Effector CD4-positive, alpha-beta T cell (primary cell): ENCODE results near the gene DOCK1.
"Not testable (repeated sequence)": the region's sequence is repeated elsewhere in the genome, so short reads cannot be mapped to it uniquely, and the experiment has no call there.

Source experiments
- DNase-seq: peaks from one replicate; pipeline ENCODE4 v3.0.0-alpha.2; 2020

Gene DOCK1

DNA sequence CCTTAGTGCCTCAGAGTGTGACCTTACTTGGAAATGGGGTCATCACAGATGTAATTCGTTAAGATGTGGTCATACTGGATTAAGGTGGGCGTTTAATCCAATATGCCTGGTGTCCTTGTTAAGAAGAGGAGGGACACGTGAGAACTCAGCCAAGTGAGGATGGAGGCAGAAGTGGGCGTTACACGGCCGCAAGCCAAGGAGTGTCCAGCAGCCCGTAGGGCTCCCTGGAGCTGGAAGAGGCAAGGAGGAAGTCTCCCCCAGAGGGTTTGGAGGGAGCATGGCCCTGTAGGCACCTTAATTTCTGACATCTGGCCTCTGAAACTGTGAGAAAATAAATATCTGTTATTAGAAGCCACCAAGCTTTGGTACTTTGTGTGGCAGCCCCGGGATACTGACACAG, 21.3 kb downstream of the DOCK1 start:
- DNase-seq: no peak

DNA sequence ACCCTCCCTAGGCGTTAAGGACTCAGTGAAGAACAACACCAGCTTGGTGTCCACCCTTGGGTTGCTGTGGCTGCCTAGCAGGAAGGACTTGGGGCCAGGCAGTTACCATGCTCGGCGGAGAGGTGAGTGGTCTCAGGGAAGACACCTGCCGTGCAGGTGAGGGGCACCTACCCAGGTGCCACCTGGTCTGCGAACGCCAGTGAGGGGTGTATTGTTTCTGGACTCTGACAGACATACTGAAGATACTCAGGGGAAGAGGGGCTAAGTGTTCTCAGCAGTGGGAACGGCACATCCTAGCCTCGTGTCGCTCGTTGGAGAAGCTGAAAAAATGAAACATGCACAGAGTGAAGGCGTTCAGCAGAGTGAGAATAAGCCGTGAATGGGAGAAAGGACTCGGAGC, 22.6 kb downstream of the DOCK1 start:
- DNase-seq: no peak

DNA sequence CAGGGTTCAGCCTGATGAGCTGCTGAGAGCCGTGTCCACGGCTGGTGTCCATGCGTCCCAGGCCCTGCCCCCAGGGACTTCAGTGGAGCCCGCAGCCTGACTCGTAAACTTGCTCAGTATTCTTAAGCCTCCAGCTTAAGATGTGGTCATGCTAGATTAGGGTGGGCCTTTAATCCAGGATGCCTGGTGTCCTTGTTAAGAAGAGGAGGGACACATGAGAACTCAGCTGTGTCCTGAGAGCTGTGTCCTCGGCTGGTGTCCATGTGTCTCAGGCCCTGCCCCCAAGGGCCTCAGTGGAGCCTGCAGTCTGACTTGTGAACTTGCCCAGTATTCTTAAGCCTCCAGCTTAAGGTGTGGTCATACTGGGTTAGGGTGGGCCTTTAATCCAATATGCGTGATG, 23.0 kb downstream of the DOCK1 start:
- DNase-seq: no peak

DNA sequence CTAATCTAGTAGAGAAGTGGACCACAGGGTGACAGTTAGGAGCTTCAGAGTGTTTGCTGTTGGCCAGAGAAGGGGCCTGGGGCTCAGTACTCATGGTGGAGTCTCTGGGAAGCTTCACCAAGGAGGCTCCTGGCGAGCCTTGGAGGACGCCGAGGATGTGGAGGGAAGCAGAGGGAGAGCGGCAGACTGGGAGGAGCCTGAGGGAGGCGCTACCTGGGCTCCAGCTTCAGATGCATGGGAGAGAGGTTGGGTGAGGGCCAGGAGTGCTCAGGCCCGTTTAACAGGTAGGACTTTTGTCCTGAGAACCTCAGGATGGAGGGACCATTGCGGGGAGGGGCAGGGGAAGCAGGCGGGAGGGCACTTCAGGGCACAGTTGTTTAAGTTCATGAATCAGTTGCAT, 24.2 kb downstream of the DOCK1 start:
- DNase-seq: no peak

DNA sequence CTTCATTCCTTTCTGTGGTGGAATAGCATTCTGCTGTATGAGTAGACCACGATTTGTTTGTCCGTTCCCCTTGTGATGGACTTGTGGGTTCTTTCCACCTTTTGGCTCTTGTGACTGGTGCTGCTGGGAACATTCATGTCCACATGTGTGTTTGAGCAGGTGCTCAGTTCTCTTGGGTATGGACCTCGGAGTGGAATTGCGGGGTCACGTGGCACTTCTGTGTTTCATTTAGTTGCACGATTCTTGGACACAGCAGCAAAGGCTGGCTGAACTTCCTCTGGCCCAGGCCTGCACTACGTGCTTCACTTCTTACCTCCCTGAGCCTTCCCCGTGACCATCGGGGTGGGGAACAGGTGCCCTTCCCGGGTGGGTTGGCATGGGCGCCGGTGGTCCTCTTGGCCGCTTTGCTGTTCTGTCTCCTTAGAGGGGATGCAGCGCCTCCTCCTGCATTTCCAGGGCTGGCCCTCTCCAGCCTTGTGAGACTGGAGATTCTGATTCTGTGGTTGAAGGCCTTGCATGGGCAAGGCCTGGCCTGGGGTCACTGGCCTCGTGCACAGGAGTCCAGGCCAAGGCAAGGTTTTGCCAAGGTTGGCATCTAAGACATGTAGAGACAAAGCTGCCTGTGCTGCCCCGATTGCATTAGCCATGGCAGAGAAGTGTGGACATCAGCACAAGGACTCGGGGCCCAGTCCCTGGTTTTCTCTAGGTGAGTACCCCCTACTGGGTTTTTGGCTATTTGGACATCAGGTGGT, 25.1 kb downstream of the DOCK1 start:
- no peak for DNase-seq

DNA sequence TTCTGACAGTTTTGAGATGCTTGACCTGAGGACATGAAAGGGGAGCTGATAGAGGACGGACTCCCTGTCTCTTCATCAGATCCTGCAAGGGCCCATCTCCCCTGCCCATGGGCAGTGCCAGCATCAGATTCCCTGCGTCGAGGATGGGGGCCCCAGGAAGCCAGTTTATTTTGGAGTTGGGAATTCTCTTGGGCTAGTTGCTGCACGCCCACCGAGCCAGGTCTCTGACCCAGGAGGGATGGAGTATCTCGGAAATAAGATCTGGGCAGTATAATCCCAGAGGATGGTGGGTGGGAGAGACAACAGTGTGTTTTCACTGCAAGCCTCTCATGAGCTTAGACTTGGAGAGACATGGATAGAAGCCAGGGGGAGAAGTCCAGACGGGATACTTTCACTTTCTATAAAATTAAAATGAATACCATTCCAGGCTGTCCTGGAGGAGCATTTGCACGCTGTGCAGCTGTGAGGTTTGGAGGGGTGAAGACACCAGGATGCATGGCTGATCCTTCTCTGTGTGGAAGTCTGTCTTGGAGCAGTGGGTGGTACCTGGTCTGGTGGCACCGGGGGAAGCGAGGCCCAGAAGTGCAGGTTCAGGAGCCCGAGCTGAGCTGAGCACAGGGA, 25.8 kb downstream of the DOCK1 start:
- DNase-seq: no peak

DNA sequence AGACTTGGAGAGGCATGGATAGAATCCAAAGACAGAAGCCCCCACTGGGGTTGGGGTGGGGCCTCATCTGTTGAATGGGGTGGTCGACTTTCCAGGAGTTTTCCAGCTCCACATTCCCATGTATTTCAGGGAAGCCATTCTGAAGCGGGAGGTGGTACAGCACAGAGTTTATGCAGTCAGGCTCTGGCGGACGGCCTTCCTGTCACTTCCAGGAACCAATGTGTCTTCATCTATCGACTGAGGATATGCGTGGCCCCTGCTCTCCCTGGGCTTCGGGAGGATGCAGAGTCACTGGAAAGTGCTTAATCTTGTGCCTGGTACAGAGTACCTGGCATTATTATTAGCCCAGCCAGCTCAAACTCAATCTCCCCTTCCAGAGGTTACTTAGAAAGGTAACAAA, 26.3 kb downstream of the DOCK1 start:
- DNase-seq: no peak

DNA sequence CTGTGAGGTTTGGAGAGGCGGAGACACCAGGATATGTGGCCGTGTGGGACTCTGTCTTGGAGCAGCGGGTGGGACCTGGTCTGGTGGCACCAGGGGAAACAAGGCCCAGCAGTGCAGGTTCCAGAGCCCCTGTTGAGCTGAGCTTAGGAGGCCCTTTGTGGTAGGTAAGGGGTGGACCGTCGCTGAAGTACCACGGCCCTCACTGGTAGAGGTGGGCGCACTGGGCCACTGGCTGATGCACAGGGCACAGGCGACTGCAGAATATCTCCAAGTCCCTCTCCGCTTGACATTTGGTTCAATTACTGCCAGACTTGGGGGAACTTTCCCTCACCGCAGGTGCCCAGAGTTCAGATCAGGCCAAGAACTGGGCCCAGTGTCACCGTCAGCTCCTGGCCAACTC, 27.3 kb downstream of the DOCK1 start:
- no peak for DNase-seq

DNA sequence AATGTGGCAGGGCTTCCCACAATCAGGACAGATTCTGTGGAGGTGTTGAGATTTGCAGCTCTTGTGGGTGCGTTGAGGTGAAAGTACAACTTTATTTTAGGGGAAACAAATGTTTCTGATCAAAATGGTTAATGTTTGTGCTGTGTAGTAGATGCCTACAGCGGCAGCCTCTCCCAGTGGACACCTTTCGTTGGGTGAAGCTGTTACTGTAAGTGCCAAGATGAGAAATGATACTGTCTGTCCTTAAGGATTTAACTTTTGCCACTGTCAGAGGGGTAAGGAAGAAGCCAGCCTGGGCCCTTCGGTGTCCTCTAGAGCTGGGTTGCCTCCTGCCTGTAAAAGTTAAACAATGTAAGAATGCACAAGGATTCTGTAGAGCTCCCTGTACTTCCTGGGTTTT, 27.9 kb downstream of the DOCK1 start:
- DNase-seq: no peak

DNA sequence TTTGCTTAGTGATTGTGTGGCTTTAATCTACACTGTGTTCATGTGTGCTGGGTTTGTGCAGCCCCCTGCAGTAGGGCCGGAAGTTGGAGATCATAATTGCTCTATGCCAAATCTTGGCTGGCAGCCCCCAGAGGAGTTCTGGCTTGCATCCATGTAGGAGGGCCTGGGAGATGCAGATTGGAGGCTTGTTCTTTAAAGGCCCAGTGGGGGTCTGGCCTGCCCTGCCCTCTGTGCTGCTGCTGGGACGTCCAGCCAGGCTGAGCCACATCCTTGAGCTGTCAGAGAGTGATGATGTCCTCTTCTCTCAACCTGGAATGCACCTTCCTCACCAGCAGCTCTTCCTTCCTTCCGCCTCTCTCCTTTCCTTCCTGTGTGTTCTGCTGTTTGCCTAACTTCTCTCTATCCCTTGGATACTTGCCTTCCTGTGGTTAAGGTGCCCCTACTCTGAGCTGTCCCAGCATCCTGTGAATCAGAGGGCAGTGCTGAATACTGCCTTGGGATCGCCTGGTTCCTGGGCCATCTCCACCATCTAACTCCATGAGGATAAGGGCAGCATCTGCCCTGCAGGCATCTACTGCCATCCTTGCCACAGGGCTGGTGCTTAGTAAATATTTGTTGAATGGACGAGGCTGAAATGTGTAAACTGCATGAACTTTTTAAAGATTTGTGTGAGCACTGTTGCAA, 30.2 kb downstream of the DOCK1 start:
- no peak for DNase-seq

DNA sequence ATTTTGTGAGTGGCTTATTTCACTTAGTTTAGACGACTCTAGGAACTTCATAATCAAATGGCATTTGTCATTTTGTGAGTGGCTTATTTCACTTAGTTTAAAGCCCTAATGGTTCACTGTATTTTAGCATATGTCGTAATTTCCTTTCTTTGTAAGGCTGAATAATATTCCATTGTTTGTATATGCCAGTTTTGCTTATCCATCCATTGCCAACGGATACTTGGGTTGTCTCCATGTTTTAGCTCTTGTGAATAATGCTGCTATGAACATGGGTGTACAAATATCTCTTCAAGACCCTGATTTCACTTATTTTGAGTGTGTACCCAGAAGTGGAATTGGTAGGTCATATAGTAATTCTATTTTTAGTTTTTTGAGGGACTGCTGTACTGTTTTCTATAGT, 31.8 kb downstream of the DOCK1 start:
- no peak for DNase-seq

DNA sequence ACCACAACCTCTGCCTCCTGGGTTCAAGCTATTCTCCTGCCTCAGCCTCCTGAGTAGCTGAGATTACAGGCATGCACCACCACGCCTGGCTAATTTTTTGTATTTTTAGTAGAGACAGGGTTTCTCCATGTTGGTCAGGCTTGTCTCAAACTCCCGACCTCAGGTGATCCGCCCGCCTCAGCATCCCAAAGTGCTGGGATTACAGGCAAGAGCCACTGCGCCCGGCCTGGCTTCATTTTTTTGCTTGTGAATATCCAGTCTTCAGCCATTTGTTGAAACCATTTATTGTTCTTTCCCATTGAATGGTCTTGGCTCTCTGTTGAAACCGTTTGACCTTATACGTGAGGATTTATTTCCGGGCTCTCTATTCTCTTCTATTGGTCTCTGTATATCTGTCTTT, 32.9 kb downstream of the DOCK1 start:
- DNase-seq: not testable (repeated sequence)

DNA sequence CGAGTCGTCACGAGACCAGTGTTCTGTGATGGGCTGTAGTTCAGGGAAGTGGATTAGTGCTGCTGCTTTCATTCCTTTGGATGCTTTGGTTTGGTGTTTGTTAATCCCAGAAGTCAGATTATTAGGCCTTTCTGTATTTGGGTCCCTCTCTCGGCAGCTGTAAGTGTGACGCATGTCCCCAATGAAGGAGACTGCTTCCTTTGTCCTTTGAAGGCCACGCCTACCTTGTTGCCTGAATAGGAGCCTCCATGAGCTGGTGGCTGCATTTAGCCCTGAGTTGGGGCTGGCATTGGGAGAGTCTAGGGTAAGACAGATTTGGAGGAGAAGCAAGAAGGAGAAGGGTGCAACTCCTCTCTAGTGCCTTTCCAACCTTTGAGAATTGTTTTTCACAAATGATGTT, 34.5 kb downstream of the DOCK1 start:
- DNase-seq: no peak

DNA sequence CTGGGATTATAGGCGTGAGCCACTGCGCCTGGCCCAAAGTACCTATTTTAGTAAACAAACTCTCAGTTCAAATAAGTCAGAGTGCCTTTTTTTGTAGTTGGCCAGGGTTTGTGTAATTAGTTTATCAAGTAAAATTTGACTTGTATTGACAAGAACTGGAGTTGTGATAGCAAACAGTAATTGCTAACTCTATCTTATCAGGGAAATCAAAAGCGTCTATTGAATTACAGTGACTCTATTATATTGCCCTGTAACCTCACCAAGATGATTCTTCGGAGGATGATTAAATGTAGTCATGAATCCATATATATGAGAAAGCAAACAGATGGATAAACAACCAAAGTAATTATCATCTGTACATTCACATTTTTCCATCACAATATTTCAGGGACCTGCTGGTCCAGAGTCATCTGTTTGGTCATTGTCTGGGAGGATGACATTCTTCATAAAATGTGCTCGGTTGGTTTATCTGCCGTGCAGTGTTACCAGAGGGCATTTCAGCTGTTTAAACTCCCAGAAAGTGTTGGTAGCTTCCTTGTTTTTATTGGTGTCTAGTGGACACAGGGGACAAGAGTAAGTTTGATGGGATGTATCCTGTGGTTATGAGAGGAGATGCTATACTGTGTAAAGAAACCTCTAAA, 35.6 kb downstream of the DOCK1 start:
- no peak for DNase-seq

DNA sequence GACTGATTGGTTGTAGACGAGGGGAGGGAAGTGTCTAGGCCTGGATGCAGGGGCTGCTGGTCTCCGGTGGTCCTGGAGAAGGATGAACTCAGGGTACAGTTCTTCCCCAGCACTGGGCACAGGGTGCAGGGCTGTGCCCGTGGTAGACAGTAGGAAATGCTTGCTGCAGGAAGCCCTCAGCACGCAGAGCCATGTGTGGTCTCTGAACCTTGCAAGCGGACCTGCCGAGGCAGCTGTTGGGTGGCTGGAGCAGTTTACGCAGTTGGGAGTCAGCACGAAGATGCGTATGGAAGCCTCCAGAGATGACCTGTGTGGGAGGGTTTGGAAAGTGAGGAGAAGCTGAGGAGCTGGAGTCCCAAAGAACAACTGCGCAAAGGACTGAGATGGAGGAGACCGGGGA, 39.0 kb downstream of the DOCK1 start:
- no peak for DNase-seq

DNA sequence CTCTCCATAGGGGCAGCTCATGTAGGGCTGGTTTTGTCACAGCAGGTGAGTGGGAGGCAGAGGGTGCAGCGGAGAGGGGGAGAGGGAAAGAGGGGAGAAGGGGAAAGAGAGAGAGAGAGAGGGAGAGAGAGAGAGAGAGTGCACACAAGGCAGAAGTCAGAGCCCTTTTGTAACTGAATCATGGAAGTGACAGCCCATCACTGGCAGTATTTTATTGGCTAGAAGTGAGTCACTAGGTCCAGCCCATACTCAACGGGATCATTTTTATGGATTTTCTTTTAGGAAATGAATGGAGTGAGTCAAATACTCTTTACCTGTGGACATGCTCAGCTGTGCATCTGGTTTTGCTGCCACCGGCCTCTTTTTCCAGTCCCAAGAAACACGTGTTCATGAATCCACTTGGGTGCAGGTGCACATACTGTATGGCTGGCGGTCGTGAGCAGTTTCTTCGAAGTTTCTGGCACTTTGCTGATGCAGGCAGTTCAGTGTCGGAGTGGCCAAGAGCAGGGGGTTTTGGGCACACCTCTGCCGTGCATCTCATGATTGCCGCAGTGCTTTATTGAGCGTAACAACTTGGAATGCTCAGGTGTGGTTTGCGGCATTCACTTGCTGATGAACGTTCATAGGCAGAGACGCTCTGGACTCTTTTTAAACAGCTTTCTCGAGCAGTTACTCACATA, 40.3 kb downstream of the DOCK1 start:
- no peak for DNase-seq

DNA sequence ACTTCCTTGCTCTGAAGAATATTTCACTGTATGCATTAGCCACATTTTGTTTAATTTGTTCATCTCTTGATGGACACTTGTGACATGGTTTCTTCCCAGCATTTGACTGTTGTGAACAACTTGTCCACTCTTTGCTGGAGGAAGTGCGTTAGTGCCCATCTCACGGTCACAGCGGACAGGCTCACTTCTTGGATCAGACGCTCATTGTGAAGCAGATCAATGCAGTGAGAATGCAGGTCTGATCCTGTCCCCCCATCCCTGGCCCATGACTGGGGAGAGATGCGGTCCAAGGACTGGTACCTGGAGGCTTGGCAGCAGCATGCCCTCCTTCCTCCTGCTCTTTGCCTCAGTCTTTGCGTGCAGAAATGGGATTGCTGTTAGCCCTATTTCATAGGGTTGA, 41.5 kb downstream of the DOCK1 start:
- no peak for DNase-seq

DNA sequence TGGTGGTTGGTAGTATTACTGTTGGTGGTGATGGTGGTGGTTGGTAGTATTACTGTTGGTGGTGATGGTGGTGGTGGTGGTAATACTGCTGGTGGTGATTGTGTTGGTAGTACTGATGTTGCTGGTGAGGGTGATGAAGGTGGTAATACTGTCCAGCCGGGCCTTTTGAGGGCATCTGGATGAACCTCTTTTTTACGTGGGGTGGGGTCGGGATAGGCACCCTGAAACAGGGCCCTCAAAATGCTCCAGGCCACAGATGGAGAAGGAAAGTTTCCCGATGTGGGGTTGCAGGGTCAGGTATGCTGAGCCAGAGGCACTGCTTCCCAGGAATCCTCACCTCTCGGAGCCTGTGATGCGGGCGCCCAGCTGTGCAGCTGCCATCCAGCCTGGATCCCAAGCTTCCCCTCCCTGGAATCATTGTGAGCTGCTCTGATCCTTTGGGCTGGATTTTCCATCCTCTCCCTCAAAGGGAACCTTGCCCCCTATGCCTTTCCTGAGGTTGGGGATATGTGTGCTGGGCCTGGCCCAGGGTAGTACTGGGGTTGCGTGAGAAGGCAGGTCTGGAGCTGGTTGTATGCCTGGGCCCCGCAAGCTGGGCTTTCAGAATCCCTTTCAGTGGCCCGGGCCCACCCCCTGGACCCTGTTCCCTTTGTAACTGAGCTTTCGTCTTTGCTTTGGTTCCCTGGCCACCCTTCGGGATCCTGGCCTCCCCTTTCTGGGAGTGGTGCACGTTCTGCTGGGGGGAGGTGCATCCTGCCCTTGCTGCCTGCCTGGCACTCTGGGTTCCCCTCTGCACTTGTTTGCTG, 43.3 kb downstream of the DOCK1 start:
- DNase-seq: no peak

DNA sequence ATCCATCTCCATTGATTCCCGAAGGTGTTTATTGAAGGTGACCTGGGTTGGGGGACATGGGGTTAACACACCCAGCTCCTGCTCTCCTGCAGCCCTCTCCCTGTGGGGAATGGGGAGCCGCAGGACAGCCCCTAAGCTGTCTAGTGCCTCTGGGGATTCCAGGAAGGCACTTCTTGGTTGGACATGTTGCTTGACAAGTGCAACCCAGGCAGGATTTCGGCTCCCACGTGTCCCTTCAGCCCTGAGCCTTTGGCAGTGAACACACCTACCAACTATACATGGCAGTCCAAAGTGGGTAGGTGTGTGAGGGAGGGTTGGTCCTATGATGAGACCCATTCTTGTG, 43.9 kb downstream of the DOCK1 start:
- DNase-seq: no peak

DNA sequence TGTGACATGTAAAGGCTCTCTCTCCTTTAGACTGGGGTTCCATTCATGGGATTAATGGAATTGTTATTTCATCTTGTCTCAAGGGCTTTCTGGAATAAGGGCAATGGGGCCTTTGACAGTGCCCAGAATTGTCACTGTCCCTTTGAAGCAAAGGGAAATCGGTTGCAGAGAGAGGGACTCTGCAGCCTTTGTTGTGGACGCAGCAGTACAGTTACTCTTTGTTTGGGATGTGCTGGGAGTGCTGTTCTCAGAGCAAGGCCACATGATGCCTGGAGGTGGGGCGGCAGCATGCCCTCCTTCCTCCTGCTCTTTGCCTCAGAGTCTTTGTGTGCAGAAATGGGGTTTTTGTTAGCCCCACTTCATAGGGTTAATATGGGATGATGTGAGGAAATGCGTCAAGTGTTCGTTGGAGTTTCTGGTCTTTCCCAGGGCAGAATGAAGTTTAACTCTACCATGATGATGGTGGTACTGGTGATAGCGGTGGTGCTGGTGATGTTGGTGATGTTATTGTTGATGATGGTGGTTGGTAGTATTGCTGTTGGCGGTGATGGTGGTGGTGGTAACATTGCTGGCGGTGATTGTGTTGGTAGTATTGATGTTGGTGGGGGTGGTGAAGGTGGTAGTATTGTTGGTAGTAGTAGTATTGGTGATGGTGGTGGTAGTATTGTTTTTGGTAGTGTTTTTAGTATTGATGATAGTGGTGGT, 45.3 kb downstream of the DOCK1 start:
- DNase-seq: no peak

DNA sequence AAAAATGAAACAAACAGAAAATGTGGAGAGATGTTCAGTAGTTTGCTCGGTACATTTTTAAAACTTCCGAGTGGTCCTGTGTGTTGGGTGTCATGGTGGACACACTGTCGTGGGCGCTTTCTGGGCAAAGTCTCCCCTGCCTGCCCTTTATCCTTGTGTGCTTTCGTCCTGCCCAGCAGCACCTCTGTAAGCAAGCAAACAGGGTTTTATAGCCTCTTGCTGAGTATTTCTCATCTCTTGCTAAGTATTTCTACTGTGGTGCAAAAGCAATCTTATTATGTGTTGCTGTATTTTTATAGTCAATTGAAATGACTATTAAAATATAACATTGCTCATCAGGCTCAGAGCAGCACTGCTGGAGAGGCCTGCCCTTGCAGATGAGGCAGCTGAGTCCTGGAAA, 48.7 kb downstream of the DOCK1 start:
- DNase-seq: no peak

DNA sequence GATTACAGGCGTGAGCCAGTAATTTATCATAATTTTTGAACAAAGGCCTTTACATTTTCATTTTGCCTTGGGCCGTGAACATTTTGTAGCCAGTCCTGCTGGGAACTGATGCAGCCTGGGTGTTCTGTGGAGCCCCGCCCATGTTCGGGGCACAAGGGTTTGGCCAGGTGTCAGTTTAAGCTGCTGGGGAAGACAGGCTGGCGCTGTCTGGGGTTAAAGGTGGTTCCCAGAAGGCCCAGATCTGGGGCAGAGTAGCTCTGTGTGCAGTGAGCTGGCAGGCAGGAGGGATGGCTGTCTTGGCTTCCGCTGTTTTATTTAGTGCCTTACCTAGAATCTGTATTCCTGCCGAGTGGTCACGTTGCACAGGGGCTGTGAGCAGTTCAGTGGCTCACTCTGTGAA, 50.2 kb downstream of the DOCK1 start:
- DNase-seq: no peak
